Activated CD4-positive, alpha-beta T cell treated with anti-CD3 and anti-CD28 coated beads, Interleukin-2, amount 50 U/mL, for 24 hours (primary cell): ENCODE measurements around the gene LIPI.
"Not testable (repeated sequence)": the region's sequence is repeated elsewhere in the genome, so short reads cannot be mapped to it uniquely, and the experiment has no call there.

ENCODE experiments used
- DNase-seq, 2 donors: peaks; one replicate each; pipeline ENCODE4 v3.0.0-alpha.2; 2020; ENCODE audit warnings: low read depth in 1 of 2, low spot score in 1 of 2

The LIPI gene

GRCh38 chr21:14210738-14211137, at the start of gene LIPI:
LIPI (minus strand) TSS chr21:14210955; CDS start chr21:14210845, 110 bp downstream.
- DNase-seq, result no peak

GRCh38 chr21:14260174-14260764, 49.5 kb upstream of the LIPI start:
- DNase-seq, result no peak

- DNase-seq, result no peak
These were observed 49.0 kb upstream of the LIPI start for GRCh38 chr21:14259747-14260146.

- no peak for DNase-seq
These were observed 40.6 kb upstream of the LIPI start for GRCh38 chr21:14251336-14251735.

- no peak for DNase-seq
These were observed 35.0 kb upstream of the LIPI start for GRCh38 chr21:14245711-14246110.

GRCh38 chr21:14244911-14245310, 34.2 kb upstream of the LIPI start:
- DNase-seq, result no peak

GRCh38 chr21:14243874-14244273, 33.1 kb upstream of the LIPI start:
- no peak for DNase-seq

GRCh38 chr21:14243461-14243860, 32.7 kb upstream of the LIPI start:
- no peak for DNase-seq

GRCh38 chr21:14241297-14241696, 30.5 kb upstream of the LIPI start:
- DNase-seq, result no peak

GRCh38 chr21:14239281-14239680, 28.5 kb upstream of the LIPI start:
- no peak for DNase-seq

GRCh38 chr21:14236180-14236579, 25.4 kb upstream of the LIPI start:
- no peak for DNase-seq

GRCh38 chr21:14235101-14235500, 24.3 kb upstream of the LIPI start:
- DNase-seq, result no peak

GRCh38 chr21:14229399-14229798, 18.6 kb upstream of the LIPI start:
- DNase-seq, result no peak

GRCh38 chr21:14223365-14223764, 12.6 kb upstream of the LIPI start:
- no peak for DNase-seq

- DNase-seq, result peak; percentile 44 to 63
These were observed 5.4 kb upstream of the LIPI start, which contains the start of gene RBM11 for GRCh38 chr21:14215971-14216641. RBM11 (plus strand) TSS chr21:14216157; CDS start chr21:14216187, 30 bp downstream.

- no peak for DNase-seq
These were observed 2.4 kb upstream of the LIPI start for GRCh38 chr21:14213164-14213563.

GRCh38 chr21:14206222-14206621, 4.5 kb downstream of the LIPI start:
- no peak for DNase-seq

- not testable (repeated sequence) for DNase-seq
These were observed 44.1 kb downstream of the LIPI start for GRCh38 chr21:14166463-14167223.

- no peak for DNase-seq
These were observed 66.8 kb downstream of the LIPI start for GRCh38 chr21:14143999-14144398.

GRCh38 chr21:14124266-14124665, 86.5 kb downstream of the LIPI start:
- DNase-seq, result no peak

- DNase-seq, result no peak
These were observed 89.0 kb downstream of the LIPI start for GRCh38 chr21:14121719-14122118.

GRCh38 chr21:14120091-14120734, 90.5 kb downstream of the LIPI start:
- no peak for DNase-seq
